ENCODE measurements around the gene KRT77.

GRCh38 chr12:52698651-52699340 is 4.5 kb downstream of the KRT77 start:
- TF ChIP-seq, protein P1, sequence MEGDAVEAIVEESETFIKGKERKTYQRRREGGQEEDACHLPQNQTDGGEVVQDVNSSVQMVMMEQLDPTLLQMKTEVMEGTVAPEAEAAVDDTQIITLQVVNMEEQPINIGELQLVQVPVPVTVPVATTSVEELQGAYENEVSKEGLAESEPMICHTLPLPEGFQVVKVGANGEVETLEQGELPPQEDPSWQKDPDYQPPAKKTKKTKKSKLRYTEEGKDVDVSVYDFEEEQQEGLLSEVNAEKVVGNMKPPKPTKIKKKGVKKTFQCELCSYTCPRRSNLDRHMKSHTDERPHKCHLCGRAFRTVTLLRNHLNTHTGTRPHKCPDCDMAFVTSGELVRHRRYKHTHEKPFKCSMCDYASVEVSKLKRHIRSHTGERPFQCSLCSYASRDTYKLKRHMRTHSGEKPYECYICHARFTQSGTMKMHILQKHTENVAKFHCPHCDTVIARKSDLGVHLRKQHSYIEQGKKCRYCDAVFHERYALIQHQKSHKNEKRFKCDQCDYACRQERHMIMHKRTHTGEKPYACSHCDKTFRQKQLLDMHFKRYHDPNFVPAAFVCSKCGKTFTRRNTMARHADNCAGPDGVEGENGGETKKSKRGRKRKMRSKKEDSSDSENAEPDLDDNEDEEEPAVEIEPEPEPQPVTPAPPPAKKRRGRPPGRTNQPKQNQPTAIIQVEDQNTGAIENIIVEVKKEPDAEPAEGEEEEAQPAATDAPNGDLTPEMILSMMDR (IDR thresholded peaks at IDR 0.05), result no peak
- no peak for TF ChIP-seq POLR2A (IDR thresholded peaks at IDR 0.05)
